PC-3 (cell line): ENCODE results near the gene PI4KB. TPM values are rescaled to one million over a fixed set of nuclear protein-coding genes. Genes with fewer than 3 reads are reported as not detected.

Source experiments
- ATAC-seq: fragments of 200-7000 bp; cut with Tn5 transposase; 2 replicates; pipeline ENCODE4 v1.9.1; 2020; ENCODE audit warnings: mild to moderate bottlenecking, moderate library complexity
- BruUV-seq: library from RNA; stranded (reverse); fragments of 400-500 nt; replicated peaks from 2 replicates; lab custom pipeline; 2021; lab: Mats Ljungman, UMichigan
- CTCF ChIA-PET: fragments of 300-600 bp; sonication (Branson Sonifier 250); formaldehyde crosslinking; loops from one replicate; lab custom pipeline; 2022; ENCODE audit warnings: antibody characterized with exemption; lab: Charles Lee
- POLR2A ChIA-PET: fragments of 300-600 bp; sonication (Branson Sonifier 250); formaldehyde crosslinking; loops from one replicate; lab custom pipeline; 2022; ENCODE audit warnings: antibody characterized with exemption; ENCODE audit not compliant: unreplicated experiment; lab: Charles Lee
- DNase-seq: peaks from one replicate; pipeline ENCODE4 v3.0.0-alpha.2; 2015
- H2AFZ ChIP-seq: fragments of 300-600 bp; sonication (generic); 2 replicates; pipeline ENCODE4 v1.6.0; 2016; ENCODE audit warnings: antibody characterized with exemption, low read length
- H3F3A ChIP-seq: fragments of 300-600 bp; sonication (generic); one replicate; pipeline ENCODE4 v1.6.0; 2017; ENCODE audit warnings: antibody characterized with exemption, low read length, control low read depth, mild to moderate bottlenecking; ENCODE audit not compliant: unreplicated experiment
- H3K27ac ChIP-seq: fragments of 300-600 bp; sonication (generic); 2 replicates; pipeline ENCODE4 v1.5.1; 2016; ENCODE audit warnings: mild to moderate bottlenecking, low read length
- H3K27me3 ChIP-seq: fragments of 300-600 bp; sonication (generic); 2 replicates; pipeline ENCODE4 v1.6.1; 2016; ENCODE audit warnings: low read length, mixed read lengths
- H3K36me3 ChIP-seq: fragments of 300-600 bp; sonication (generic); 2 replicates; pipeline ENCODE4 v1.6.1; 2016; ENCODE audit warnings: low read depth, mixed run types, low read length, mixed read lengths
- H3K4me1 ChIP-seq: fragments of 300-600 bp; sonication (generic); 2 replicates; pipeline ENCODE4 v1.5.1; 2016; ENCODE audit warnings: low read length; ENCODE audit not compliant: insufficient read depth
- H3K4me2 ChIP-seq: fragments of 300-600 bp; sonication (generic); 2 replicates; pipeline ENCODE4 v1.6.0; 2016; ENCODE audit warnings: low read length
- H3K4me3 ChIP-seq: fragments of 300-600 bp; sonication (generic); 2 replicates; pipeline ENCODE4 v1.5.1; 2016; ENCODE audit warnings: mild to moderate bottlenecking, low read length, mixed read lengths
- H3K79me2 ChIP-seq: fragments of 300-600 bp; sonication (generic); 2 replicates; pipeline ENCODE4 v1.6.1; 2017; ENCODE audit warnings: low read length, mixed read lengths
- H3K9ac ChIP-seq: fragments of 300-600 bp; sonication (generic); 2 replicates; pipeline ENCODE4 v1.6.0; 2016; ENCODE audit warnings: mild to moderate bottlenecking, low read length
- H3K9me2 ChIP-seq: fragments of 300-600 bp; sonication (generic); replicated peaks from 2 replicates; pipeline ENCODE4 v1.6.1; 2016; ENCODE audit warnings: mixed run types, low read length, mixed read lengths
- H3K9me3 ChIP-seq: fragments of 300-600 bp; sonication (generic); 2 replicates; pipeline ENCODE4 v1.6.1; 2016; ENCODE audit warnings: low read length, mixed read lengths
- H4K20me1 ChIP-seq: fragments of 300-600 bp; sonication (generic); 2 replicates; pipeline ENCODE4 v1.6.1; 2016; ENCODE audit warnings: low read length, mixed read lengths
- EZH2 ChIP-seq: fragments of 300-600 bp; sonication (generic); IDR thresholded peaks from one replicate; pipeline ENCODE4 v1.6.1; 2017; ENCODE audit warnings: antibody characterized with exemption, mild to moderate bottlenecking, low read length; ENCODE audit not compliant: unreplicated experiment
- EZH2phosphoT487 ChIP-seq: fragments of 300-600 bp; sonication (generic); IDR thresholded peaks from 2 replicates; pipeline ENCODE4 v1.6.1; 2018; ENCODE audit warnings: mild to moderate bottlenecking, antibody characterized with exemption, low read length, borderline replicate concordance
- intact Hi-C: fragments of 100-400 bp; cut with micrococcal nuclease; formaldehyde crosslinking; loops from 2 replicates; pipeline ENCODE4 v1.9.0; 2023
- total RNA-seq: library from RNA; depleted of rRNA; stranded (reverse); fragments of >200 nt; gene quantifications from 2 replicates; pipeline ENCODE4 v1.2.3, GENCODE V29; 2014
- TF ChIP-seq, protein P1 (sequence below): fragments of 300-600 bp; sonication (generic); conservative IDR thresholded peaks from 2 replicates; pipeline ENCODE4 v1.5.1; 2017; ENCODE audit warnings: antibody characterized with exemption, low read depth, mild to moderate bottlenecking, low read length

The PI4KB gene
- total RNA-seq, 1 experiment from 2014 or later = 99.5 TPM

DNA sequence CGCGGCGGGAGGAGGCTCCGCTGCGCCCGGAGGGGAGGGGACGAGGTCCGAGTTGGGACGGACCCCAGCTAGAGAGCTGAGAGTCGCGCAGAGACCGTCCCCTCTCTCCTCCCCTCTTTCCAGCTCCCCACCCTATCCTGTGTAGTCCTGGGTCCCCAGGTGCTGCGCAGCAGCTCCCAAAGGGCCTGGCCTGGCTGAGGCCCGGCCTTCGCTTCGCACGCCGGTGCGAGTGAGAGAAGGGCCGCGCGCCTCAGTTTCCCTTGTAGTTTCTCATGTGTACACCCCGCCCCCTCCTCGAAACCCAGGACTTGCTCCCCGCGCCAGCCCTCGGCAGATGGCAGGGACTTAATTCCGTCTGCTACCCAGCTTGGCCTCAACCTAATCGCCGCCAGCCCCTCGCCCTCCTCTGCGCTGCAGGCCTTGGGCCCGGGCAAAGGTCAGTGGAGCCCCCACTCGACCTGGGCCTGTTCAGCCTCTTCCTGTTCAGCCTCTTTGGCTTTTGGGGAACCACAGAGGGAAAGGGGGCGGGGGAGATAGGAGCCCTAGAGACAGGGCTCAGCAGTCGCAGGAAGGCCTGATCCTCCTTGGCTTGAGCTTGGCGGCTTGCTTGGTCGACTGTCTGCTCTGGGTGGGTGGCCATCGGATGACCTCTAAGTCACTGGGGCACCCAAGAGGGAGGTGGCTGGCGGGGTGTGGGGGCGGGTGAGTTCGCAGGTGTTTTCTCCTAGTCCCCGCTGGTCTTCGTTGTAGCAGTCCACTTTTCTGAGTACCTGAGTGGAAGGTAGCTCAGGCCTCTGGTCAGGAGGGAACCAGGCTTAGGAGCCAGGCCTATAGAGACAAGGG, 44.1 kb downstream of the PI4KB start:
- H4K20me1 ChIP-seq = no peaks in the 10 kb centered on the region
- ATAC-seq = peak; percentile 1
- DNase-seq = peak; percentile 23

DNA sequence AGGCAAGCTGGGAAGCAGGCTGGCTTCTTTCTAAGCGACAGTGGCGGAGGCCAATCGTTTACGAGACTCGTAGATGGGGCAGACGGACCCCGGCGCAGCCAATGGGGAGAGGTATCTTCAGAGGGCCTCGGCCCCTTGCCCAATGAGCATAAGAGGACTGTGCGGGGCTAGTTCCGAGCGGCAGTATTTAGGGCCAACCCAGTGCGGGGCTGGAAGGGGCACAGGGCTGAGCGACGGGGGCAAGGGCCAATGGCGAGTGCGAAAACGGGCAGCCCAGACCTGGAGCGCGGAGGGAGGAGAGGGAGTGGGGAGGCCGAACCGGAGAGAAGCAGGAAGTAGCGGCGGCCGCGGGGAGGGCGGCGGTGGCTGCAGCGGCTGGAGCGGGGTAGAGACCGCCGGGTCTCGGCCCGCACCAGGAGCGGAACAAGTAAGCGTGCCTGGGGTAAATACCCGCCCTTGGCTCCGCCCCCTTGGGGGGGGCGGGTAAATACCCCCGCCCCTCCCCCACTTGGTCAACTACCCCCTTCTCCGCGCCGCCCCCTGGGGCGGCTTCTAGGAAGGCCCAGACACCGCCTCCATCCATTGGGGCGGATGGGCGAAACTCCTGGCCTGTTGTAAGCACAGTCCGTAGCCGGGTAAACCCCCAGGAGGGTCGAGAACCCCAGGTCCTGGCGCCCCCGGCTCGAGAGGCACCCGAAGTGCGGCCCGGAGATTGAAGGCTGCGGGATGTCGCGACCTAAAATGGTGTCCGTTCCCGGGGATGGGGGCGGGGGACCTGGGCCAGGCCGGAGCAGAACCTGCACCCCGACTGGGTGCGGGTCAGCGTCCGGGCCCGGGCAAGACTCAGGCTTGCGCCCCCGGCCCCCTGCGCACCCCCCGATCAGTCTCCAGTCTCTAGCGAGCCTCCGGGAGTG, 45.0 kb downstream of the PI4KB start, which contains the start of gene ZNF687:
ZNF687 (plus strand) TSS at position 331 of the 914 bp plus-strand sequence. CDS start 3,993 bp downstream, outside the sequence.
- H3K9me2 ChIP-seq = no peaks in the 10 kb centered on the region
- H2AFZ ChIP-seq = peak within 1 kb of the TSS; percentile 92
- H3K4me1 ChIP-seq = peaks cover 16% of the 10 kb centered on the region
- TF ChIP-seq EZH2phosphoT487 (no peak), EZH2 (no peak)
- TF ChIP-seq, protein P1, sequence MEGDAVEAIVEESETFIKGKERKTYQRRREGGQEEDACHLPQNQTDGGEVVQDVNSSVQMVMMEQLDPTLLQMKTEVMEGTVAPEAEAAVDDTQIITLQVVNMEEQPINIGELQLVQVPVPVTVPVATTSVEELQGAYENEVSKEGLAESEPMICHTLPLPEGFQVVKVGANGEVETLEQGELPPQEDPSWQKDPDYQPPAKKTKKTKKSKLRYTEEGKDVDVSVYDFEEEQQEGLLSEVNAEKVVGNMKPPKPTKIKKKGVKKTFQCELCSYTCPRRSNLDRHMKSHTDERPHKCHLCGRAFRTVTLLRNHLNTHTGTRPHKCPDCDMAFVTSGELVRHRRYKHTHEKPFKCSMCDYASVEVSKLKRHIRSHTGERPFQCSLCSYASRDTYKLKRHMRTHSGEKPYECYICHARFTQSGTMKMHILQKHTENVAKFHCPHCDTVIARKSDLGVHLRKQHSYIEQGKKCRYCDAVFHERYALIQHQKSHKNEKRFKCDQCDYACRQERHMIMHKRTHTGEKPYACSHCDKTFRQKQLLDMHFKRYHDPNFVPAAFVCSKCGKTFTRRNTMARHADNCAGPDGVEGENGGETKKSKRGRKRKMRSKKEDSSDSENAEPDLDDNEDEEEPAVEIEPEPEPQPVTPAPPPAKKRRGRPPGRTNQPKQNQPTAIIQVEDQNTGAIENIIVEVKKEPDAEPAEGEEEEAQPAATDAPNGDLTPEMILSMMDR = no peak
- H3K9ac ChIP-seq = peak within 1 kb of the TSS; percentile 83
- intact Hi-C loops = loop anchor here (1.0 to 5.0 kb wide), 5 partner anchors 29 to 117 kb away; partner anchors contain the start of genes PI4KB and PSMB4
- ChIA-PET CTCF (interaction anchor here (0.7 to 1.3 kb wide), 4 partner anchors 30 to 554 kb away, joined by 4 to 10 read pairs (median 6); no protein-coding TSS in a partner anchor), POLR2A (interaction anchor here (0.5 to 0.8 kb wide), 5 partner anchors 19 to 399 kb away, joined by 4 to 7 read pairs (median 5); partner anchors contain the start of gene VPS72)
- no peaks in the 10 kb centered on the region for H4K20me1 ChIP-seq
- peak within 1 kb of the TSS; percentile 88 for H3K27ac ChIP-seq
- peak within 1 kb of the TSS; percentile 89 for H3K4me2 ChIP-seq
- BruUV-seq = TSS peak; percentile 30
- peak; percentile 90 for ATAC-seq
- peaks cover 11% of the 10 kb centered on the region; the same call in 1 of the 2 replicates for H3K36me3 ChIP-seq
- peaks cover 24% of the 10 kb centered on the region for H3K79me2 ChIP-seq
- DNase-seq = peak; percentile 100
- no peaks in the 10 kb centered on the region for H3F3A ChIP-seq
- H3K27me3 ChIP-seq = no peaks in the 10 kb centered on the region
- no peaks in the 10 kb centered on the region for H3K9me3 ChIP-seq
- H3K4me3 ChIP-seq = peak within 1 kb of the TSS; percentile 72

More for the DNA sequence above, 44.1 kb downstream of the PI4KB start:
- TF ChIP-seq EZH2 (no peak), EZH2phosphoT487 (no peak)
- TF ChIP-seq, protein P1 = no peak
- BruUV-seq = no TSS peak
- ChIA-PET CTCF (interaction anchor here (0.6 kb wide), 1 partner anchor 48 kb away, joined by 3 read pairs; no protein-coding TSS in a partner anchor), POLR2A (interaction anchor here (0.5 to 1.0 kb wide), 3 partner anchors 28 to 168 kb away, joined by 3 to 5 read pairs (median 5); partner anchors contain the start of genes PSMD4 and VPS72)
- Histone ChIP-seq H3F3A (no peaks in the 10 kb centered on the region), H3K4me3 (peak overlapping the region; percentile 72), H3K9me3 (no peaks in the 10 kb centered on the region), H3K27me3 (no peaks in the 10 kb centered on the region), H3K4me2 (peak overlapping the region; percentile 89), H2AFZ (peak overlapping the region; percentile 82), H3K9ac (peak overlapping the region; percentile 83), H3K4me1 (peaks cover 16% of the 10 kb centered on the region), H3K79me2 (peaks cover 24% of the 10 kb centered on the region), H3K36me3 (peaks cover 18% of the 10 kb centered on the region; the same call in 1 of the 2 replicates), H3K9me2 (no peaks in the 10 kb centered on the region), H3K27ac (peak overlapping the region; percentile 63)
- intact Hi-C loops = loop anchor here (1.0 to 5.0 kb wide), 4 partner anchors 28 to 116 kb away; partner anchors contain the start of genes PI4KB and PSMB4
